ENCODE measurements around the gene PDPK1.
"Not testable (repeated sequence)": the region's sequence is repeated elsewhere in the genome, so short reads cannot be mapped to it uniquely, and the experiment has no call there.

PDPK1 gene

DNA sequence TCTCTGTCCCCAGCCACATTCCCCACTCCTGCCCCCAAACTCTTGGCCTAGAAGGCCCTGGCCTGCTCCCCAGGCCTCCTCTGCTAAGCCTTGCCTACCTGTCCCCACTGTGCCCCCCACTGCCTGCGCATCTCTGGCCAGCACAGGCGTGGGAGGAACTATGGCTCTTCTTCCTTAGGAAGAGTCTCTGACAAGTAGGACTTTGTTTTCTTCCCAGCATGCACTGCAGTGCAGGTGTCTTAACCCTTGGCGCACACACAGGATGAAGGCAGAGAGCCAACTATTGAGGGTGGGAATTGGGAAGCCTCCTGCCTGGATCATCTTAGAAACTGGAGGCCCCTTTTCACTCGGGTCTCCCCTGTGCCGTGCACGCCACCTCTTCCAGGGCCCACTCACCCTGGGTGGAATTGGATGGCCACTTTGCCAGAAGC, 14.0 kb upstream of the PDPK1 start:
- DNase-seq (ENCODE audit: low spot score) = no peak

GRCh38 chr16:2524339-2524938, 13.4 kb upstream of the PDPK1 start:
- DNase-seq (ENCODE audit: low spot score) = no peak

- no peak for DNase-seq (ENCODE audit: low spot score)
Measured at GRCh38 chr16:2526135-2526534, 11.7 kb upstream of the PDPK1 start.

DNA sequence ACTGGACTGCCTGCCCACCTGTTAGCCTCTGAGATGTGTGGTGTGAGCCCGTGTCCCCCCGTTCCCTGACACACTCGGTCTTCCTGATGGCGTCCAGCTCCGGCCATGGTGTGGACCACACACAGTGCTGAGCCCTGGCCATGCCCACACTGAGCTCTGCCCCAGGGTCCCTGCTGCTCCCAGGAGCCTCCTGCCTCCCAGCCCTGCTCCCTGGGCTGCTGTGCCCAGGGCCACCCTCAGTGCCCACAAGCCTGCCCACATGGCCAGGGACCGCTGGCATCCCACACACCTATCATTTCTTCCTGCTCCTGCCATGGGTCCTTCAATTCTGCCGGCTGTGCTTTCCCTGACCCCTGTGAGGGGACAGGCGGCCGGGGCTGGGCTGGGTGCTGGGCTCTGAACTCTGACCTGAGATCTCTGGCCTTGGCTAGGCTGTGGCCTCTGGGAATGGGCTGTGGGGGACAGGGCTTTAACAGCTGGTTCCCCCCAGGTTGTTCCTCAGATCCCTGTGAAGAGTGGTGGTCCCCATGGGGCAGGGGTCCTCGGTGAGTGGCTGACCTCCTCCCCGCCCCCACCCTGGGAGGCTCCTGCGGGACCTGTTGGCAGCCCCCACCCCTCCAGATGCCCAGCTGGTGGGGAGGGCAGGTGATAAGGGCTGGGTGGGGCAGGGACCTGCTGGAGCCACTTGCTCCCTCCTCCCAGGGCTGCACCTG, 10.6 kb upstream of the PDPK1 start:
- DNase-seq (ENCODE audit: low spot score) = no peak

GRCh38 chr16:2527784-2528100, 10.1 kb upstream of the PDPK1 start:
- no peak for DNase-seq (ENCODE audit: low spot score)

- no peak for DNase-seq (ENCODE audit: low spot score)
Measured at GRCh38 chr16:2528161-2529060, 9.4 kb upstream of the PDPK1 start.

DNA sequence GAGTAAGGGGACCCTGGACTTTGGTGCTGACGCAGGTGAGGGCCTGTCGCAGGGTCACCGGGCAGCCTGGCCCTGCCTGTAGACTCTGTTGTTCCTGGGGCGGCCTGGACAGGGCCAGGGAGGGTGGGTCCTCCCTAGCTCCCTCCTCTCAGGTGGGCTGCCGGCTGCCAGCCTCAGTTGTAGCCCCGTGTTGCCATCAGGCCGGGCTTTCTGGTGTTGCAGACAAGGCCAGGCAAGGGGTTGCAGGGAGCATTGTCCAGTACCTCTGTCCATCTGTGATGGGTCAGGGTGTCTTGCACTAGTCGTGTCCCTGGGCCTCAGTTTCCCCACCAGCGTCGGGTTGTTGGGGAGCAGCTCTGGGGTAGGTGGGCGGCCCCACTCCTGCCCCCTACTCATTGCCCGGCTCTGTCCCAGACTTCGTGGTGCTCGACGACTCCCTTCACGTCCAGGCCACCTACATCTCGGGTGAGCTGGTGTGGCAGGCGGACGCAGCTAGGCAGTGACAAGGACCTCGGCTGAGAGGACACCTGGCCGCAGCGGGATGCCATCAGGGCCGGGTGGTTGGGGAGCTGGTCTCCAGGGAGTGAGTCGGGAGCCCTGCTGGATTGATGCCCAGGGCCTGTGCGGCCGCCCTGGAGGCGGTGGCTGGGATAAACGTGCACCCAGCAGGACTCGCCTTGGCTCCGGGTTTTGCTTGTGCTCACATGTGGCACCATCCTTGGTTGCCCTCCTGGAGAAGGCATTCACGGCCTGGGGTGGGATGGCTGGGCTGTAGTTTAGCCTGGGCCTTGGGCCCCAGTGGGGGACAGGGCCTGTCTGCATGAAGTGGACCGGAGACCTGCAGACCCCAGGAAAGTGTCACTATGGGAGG, 8.5 kb upstream of the PDPK1 start:
- DNase-seq (ENCODE audit: low spot score) = no peak

- DNase-seq (ENCODE audit: low spot score) = no peak
Measured at GRCh38 chr16:2529961-2530628, 7.7 kb upstream of the PDPK1 start.

GRCh38 chr16:2530629-2531318, 7.0 kb upstream of the PDPK1 start:
- no peak for DNase-seq (ENCODE audit: low spot score)

GRCh38 chr16:2531371-2531695, 6.5 kb upstream of the PDPK1 start, which contains the start of gene CEMP1:
CEMP1 (minus strand) TSS chr16:2531408; CDS start chr16:2531073, 335 bp downstream.
- DNase-seq (ENCODE audit: low spot score) = no peak

DNA sequence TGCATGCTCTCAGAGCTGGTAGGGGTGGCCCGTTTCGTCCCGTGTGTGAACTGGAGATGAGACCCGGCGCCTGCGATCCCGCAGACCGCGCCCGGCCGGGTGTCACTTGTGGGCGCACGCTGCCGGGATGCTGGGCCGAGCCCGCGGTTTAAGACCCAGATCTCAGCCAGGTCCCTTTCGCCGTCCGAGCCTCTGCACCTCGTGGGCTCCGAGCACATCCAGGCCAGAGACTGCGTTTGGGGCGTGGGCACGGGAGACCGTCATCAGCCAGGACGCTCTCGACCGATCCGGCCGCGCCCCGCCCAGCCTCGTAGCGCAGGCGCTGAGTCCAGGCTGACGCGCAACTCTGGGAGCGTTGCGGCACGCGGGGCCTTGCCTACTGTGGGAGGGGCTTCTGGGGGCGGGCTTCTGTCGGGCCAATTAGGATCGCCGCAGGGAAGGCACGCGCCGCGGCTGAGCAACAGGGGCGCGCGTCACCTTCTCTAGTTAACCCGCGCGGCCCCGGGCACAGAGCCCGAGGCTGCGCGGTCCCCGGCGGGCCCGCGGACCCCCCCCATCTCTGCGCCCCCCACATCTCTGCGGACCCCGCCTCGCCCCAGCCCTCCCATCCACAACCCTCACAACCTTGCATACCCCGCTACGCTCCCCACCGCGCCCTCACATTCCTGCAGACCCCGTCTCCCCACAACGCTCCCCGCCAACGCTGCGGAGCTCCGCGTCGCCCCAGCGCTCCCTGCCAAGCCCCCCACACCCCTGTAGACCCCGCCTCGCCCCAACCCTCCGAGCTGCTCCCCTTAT, 5.9 kb upstream of the PDPK1 start:
- DNase-seq (ENCODE audit: low spot score) = peak; percentile 98

- DNase-seq (ENCODE audit: low spot score) = peak; percentile 64
Measured at GRCh38 chr16:2532494-2533141, 5.2 kb upstream of the PDPK1 start.

- DNase-seq (ENCODE audit: low spot score) = not testable (repeated sequence)
Measured at GRCh38 chr16:2533142-2533755, 4.6 kb upstream of the PDPK1 start.

- no peak for DNase-seq (ENCODE audit: low spot score)
Measured at GRCh38 chr16:2533912-2534311, 3.9 kb upstream of the PDPK1 start.

DNA sequence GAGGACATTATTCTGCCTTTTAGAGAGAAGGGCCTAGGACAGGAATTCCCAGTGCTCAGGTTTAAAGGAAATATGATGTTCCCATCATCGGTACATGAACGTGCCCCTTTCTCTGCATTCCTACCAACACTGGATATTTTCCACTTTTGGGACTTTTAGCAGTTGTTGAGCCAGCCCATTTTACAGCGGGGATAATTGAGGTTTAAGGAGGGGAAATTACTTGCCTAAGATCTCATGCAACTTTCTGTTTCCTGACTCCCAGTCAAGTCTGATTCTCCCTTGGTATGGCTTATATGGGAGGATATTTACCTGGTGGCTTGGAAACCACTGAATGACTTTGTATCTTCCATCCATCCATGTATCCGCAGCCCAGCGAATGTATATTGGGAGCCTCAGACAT, 3.5 kb upstream of the PDPK1 start:
- DNase-seq (ENCODE audit: low spot score) = not testable (repeated sequence)

DNA sequence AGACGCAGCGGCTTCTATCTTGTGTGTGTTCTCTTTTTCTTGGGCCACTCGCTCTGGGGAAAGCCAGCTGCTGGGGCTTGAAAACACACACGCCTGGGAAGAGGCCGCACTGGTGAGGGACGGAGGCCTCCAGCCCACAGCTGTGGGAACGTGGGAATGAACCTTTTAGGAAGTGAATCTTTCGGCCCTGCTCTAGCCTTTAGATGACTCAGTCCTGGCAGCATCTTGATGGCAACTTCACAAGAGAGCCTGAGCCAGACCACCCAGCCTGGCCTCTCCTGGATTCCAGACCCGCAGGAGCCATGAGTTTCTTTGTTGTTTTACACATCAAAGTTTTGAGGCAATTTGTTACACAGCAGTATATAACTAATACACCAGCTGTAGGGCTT, 2.2 kb upstream of the PDPK1 start:
- no peak for DNase-seq (ENCODE audit: low spot score)

GRCh38 chr16:2539192-2539844, 1.5 kb downstream of the PDPK1 start:
- DNase-seq (ENCODE audit: low spot score) = not testable (repeated sequence)

- DNase-seq (ENCODE audit: low spot score) = not testable (repeated sequence)
Measured at GRCh38 chr16:2539845-2540458, 2.1 kb downstream of the PDPK1 start.

All from Ammon's horn (tissue), 1 donor.